Measurements from ENCODE around the gene ZNF526.

Gene ZNF526

DNA sequence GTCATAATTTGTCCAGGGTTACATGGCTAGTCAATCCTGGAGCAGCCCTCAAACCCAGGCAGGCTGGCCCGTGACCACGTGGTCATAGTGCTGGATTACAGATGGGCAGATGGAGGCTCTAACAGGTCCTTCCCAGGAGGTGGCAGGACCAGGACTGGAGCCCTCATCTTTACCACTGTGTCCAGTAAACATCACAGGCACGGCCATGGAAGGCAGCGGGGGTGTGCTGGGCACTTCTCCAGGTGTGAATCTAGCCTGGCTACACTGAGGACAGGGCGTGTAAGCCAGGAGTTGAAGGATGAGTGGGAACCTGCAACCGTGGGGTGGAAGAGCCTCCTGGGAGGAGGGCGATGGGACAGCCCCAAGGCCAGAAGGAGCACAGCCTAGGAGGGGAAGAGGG, 55.0 kb downstream of the ZNF526 start:
- no peak for DNase-seq (ENCODE audit: low read depth, low spot score)
- H3K27me3 ChIP-seq (ENCODE audit: insufficient read depth, insufficient read length): no peaks in the 10 kb centered on the region
- no peak overlapping the region for H3K4me3 ChIP-seq (ENCODE audit: insufficient read length, low read depth)
- peaks cover 42% of the 10 kb centered on the region for H3K36me3 ChIP-seq (ENCODE audit: insufficient read depth, insufficient read length, low read length)
- H3K9me3 ChIP-seq (ENCODE audit: insufficient read depth, low read length): no peaks in the 10 kb centered on the region
- TF ChIP-seq ZNF274 (IDR thresholded peaks at IDR 0.05; ENCODE audit: low read depth, low read length) (no peak), SUZ12 (IDR thresholded peaks at IDR 0.05; ENCODE audit: extremely low read depth, insufficient read depth, insufficient read length) (no peak), YY1 (IDR thresholded peaks at IDR 0.05; ENCODE audit: insufficient read depth, insufficient read length) (no peak)
- peaks cover 12% of the 10 kb centered on the region for H3K4me1 ChIP-seq (ENCODE audit: insufficient read depth, insufficient read length)
- H3K9ac ChIP-seq (ENCODE audit: insufficient read length, low read depth): no peak overlapping the region

DNA sequence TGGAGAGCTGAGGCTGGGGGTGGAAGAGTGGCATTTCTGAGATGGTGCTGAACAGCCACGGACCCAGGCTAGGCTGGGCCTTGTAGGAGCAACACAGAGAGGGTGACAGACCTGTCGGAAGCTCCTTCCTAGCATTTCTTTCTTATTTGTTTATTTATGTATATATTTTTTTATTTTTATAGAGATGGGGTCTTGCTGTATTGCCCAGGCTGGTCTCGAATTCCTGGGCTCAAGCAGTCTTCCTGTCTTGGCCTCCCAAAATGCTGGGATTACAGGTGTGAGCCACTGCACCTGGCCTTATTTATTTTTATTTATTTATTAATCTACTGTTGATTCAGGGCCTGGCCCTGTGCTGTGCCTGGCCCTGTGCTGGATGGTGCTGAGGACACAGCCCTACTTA, 55.4 kb downstream of the ZNF526 start:
- Histone ChIP-seq H3K4me3 (ENCODE audit: insufficient read length, low read depth) (no peak overlapping the region), H3K27me3 (ENCODE audit: insufficient read depth, insufficient read length) (no peaks in the 10 kb centered on the region), H3K9me3 (ENCODE audit: insufficient read depth, low read length) (no peaks in the 10 kb centered on the region), H3K4me1 (ENCODE audit: insufficient read depth, insufficient read length) (peaks cover 12% of the 10 kb centered on the region), H3K9ac (ENCODE audit: insufficient read length, low read depth) (no peak overlapping the region), H3K36me3 (ENCODE audit: insufficient read depth, insufficient read length, low read length) (peaks cover 42% of the 10 kb centered on the region)
- TF ChIP-seq YY1 (IDR thresholded peaks at IDR 0.05; ENCODE audit: insufficient read depth, insufficient read length) (no peak), SUZ12 (IDR thresholded peaks at IDR 0.05; ENCODE audit: extremely low read depth, insufficient read depth, insufficient read length) (no peak), ZNF274 (IDR thresholded peaks at IDR 0.05; ENCODE audit: low read depth, low read length) (no peak)
- no peak for DNase-seq (ENCODE audit: low read depth, low spot score)

DNA sequence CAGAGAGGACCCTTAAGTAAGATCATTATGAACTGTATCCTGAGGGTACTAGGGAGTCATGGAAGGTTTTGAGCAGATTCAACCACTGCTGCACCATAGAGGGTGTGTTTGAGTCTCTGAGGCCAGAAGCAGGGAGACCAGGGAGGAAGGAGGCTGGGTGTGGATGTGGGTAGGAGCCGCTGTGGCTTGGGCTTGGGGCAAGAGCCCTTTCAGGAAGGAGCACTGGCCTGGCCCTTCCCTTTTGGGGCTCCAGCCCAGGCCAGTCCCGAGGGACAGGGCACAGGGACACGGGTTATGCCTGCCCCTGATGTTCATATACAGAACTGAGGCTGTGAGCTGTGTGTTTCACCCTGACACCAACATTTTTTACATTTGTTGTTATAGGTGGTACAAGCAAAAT, 56.2 kb downstream of the ZNF526 start:
- Histone ChIP-seq H3K4me1 (ENCODE audit: insufficient read depth, insufficient read length) (peaks cover 12% of the 10 kb centered on the region), H3K27me3 (ENCODE audit: insufficient read depth, insufficient read length) (no peaks in the 10 kb centered on the region), H3K36me3 (ENCODE audit: insufficient read depth, insufficient read length, low read length) (peaks cover 39% of the 10 kb centered on the region), H3K9ac (ENCODE audit: insufficient read length, low read depth) (no peak overlapping the region), H3K4me3 (ENCODE audit: insufficient read length, low read depth) (no peak overlapping the region), H3K9me3 (ENCODE audit: insufficient read depth, low read length) (no peaks in the 10 kb centered on the region)
- DNase-seq (ENCODE audit: low read depth, low spot score): no peak
- TF ChIP-seq YY1 (IDR thresholded peaks at IDR 0.05; ENCODE audit: insufficient read depth, insufficient read length) (no peak), SUZ12 (IDR thresholded peaks at IDR 0.05; ENCODE audit: extremely low read depth, insufficient read depth, insufficient read length) (no peak), ZNF274 (IDR thresholded peaks at IDR 0.05; ENCODE audit: low read depth, low read length) (no peak)

DNA sequence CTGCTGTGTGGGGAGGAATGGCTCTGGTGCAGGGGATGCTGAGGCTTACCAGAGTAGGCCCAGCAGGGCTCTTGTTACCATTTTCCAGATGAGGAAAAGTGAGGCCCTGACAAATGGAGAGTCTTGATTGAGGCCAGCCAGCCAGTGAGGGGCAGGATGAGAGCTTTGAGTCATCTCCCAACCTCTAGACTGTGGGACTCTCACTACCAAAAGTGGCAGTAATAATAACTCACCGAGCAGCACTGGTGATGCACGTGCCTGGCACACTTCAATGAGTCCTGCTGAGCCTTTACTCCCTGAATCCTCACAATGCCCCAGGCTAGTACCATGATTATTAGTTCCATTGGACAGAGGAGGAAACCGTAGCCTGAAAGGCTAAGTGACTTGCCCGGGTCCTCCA, 56.7 kb downstream of the ZNF526 start:
- no peak for TF ChIP-seq YY1 (IDR thresholded peaks at IDR 0.05; ENCODE audit: insufficient read depth, insufficient read length)
- TF ChIP-seq SUZ12 (IDR thresholded peaks at IDR 0.05; ENCODE audit: extremely low read depth, insufficient read depth, insufficient read length): no peak
- TF ChIP-seq ZNF274 (IDR thresholded peaks at IDR 0.05; ENCODE audit: low read depth, low read length): no peak
- no peaks in the 10 kb centered on the region for H3K27me3 ChIP-seq (ENCODE audit: insufficient read depth, insufficient read length)
- DNase-seq (ENCODE audit: low read depth, low spot score): no peak
- peaks cover 34% of the 10 kb centered on the region for H3K36me3 ChIP-seq (ENCODE audit: insufficient read depth, insufficient read length, low read length)
- no peaks in the 10 kb centered on the region for H3K9me3 ChIP-seq (ENCODE audit: insufficient read depth, low read length)
- H3K9ac ChIP-seq (ENCODE audit: insufficient read length, low read depth): no peak overlapping the region
- no peak overlapping the region for H3K4me3 ChIP-seq (ENCODE audit: insufficient read length, low read depth)
- H3K4me1 ChIP-seq (ENCODE audit: insufficient read depth, insufficient read length): peaks cover 13% of the 10 kb centered on the region

Data from NT2/D1 (cell line).